Stimulated activated CD8-positive, alpha-beta memory T cell treated with anti-CD3 and anti-CD28 coated beads, Interleukin-2, amount 100 ng/mL, for 1 hour (primary cell): Measurements from ENCODE around the gene DFFB.
A peak's percentile ranks its signal among the peaks of the same experiment; 100 is the strongest.
"Not testable (repeated sequence)": the region's sequence is repeated elsewhere in the genome, so short reads cannot be mapped to it uniquely, and the experiment has no call there.

ENCODE experiments used
- DNase-seq, 2 donors: peaks; one replicate each; pipeline ENCODE4 v3.0.0-alpha.2; 2020; ENCODE audit warnings: low read depth in 2 of 2

Gene DFFB

GRCh38 chr1:3909615-3910014, 52.3 kb downstream of the DFFB start:
- no peak for DNase-seq

DNA sequence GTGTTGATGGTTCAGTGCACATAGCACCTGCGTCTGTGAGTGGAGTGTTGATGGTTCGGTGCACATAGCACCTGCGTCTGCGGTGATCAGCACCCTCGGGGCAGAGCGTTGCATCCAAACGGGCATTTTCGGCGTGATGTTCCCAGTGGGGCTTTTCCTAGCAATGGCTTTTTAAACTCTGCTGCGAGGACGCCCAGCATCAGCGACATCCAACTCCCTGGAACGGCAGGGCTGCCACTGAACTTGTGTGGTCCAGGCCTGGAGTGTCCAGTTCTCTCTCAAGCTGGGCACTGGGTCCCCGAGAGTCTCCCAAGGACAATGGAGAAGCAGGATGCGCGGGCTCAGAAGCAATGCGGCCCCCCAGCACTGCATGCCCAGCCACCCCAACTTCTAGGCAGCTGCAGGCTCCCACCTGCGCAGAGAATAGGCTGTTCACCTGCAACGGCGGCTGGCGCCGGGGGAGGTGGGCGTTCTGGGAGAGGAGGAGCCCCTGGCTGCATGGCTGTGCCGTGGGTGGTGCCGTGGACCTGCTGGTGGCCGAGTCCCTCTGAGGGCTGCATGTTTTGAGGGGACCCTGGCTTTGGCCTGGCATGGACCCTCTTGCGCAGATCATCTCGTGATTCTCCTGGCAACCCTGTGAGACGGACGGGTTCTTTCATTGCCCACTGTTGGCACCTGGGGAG, 52.9 kb downstream of the DFFB start:
- DNase-seq = no peak

- DNase-seq = peak; percentile 35 to 62
Measured at GRCh38 chr1:3910857-3911845, 53.9 kb downstream of the DFFB start.

- DNase-seq = no peak
Measured at GRCh38 chr1:3911981-3912808, 54.9 kb downstream of the DFFB start.

DNA sequence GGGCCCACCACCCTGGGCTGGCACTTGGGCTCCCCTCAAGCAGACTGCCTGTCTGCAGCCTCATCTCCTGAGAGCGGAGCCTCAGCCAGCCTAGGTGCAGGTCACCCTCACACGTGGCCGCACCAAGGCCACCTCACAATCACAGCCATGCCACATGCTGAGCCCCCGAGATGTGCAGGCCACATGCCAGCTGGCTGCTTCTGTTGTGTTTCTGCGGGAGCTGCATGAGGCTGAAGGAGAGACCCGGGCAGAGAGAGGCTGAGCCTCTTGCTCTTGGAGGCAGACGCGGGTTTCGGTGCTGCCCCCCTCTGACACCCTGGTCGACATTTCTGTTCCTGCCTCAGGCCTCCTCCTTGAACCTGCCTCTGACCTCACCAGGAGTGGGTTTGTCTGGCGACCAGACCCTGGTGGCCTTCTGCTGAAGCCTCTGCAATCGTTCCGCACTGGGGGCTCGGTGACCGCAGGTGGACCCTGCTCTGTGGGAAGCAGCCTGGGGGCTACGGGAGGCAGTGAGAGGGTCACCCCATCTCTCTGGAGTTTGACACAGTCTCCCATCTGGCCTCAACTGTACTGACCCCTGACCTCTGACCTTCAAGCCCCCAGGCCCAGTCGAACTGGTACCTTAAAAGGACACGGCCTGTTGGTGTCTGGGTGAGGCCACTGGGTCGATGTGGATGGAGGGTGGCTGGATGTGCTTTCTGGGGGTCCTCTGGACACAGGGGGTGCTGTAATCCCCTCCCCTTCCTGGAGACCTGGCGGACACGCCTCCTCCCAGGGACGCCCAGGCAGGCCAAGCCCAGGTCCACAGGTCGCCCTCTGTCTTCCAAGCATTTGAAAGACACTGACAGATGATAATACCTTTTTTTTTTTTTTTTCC, 55.8 kb downstream of the DFFB start:
- DNase-seq = no peak

DNA sequence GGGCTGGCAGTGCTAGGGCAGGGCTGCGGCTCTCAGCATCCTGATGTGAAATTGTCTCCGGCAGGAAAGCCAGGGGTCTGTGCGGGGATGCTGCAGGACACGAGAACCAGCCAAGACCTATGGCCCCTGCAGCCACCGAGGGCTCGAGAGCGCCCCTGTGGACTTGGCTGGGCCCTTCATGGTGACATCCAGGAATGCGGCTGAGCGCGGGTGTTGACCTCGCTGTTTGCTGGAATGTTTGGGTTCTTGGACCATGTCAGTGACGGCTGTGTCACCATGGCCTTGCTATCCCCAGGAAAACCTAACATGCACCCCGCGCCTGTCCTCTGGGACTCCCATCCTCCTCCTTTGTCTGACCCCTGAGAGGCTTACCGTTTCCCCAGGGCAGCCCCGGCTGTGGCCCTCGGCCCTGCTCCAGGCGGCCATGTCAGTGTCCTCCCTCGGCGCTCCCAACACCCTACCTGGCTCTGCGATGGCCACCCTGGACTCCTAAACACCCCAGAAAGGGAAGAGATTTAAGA, 57.1 kb downstream of the DFFB start:
- no peak for DNase-seq

DNA sequence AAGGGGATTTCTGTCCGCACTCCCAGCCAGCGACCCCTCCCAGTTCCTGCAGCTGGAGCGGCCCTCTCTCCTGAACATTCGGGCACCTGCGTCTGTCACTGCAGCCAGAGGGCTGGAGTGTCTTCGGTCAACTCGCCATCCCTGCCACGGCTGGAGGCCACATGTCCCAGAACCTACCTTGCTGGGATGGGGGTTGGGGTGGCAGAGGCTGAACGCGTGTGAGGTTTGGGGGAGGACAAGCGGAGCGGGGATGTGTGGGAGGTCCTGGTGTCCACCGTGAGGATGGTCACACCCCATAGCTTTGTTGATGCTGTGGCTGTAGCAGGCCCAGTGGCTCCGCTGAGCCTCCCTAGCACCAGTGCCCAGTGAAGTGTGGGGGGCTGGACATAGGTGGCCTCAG, 57.6 kb downstream of the DFFB start:
- no peak for DNase-seq

DNA sequence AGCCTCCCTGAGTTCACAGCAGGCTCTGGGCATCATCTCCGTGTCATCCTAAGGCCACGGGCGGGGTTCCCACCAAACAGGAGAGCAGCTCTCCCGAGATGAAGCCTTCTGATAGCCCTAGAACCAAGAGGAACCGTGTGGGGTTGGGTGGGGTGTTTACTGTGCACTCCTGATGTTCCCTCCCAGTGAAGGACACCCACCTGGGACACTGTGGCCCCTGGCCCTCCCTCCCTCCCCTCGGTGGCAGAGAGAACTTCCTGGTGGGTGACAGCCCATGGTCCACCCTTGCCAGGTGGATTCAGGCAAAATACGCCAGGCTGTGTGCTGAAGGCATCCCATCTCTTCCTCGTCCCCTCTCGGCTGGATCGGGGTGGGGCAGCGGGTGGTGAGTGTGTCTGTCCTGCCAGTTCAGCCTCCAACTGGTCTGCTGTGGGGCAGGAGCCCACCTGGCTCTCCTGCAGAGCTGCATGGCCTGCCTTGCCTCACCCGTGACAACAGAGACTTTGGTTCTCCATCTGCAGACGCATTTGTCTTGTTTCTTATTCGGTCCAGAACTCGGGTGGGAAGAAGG, 58.4 kb downstream of the DFFB start:
- no peak for DNase-seq

DNA sequence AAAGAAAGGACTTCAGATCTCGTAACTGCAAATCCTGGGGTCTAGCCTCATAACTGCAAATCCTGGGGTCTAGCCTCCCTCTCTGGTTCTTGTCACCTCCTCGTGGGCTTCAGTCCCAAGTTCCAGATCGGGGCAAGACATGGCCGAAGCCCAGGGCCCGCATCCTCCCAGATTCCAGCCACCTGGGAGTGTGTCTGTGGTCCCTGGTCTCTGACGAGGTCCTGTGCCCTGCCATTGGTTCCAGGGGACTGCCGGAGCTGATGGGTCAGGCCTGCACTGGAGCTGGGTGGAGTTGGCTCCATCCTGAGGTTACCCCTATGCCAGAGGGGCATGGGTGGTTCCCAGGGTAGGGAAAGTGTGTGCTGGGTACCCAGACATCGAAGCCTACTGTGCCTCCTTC, 60.5 kb downstream of the DFFB start:
- DNase-seq = no peak

GRCh38 chr1:3918359-3918758, 61.1 kb downstream of the DFFB start:
- DNase-seq = not testable (repeated sequence)

DNA sequence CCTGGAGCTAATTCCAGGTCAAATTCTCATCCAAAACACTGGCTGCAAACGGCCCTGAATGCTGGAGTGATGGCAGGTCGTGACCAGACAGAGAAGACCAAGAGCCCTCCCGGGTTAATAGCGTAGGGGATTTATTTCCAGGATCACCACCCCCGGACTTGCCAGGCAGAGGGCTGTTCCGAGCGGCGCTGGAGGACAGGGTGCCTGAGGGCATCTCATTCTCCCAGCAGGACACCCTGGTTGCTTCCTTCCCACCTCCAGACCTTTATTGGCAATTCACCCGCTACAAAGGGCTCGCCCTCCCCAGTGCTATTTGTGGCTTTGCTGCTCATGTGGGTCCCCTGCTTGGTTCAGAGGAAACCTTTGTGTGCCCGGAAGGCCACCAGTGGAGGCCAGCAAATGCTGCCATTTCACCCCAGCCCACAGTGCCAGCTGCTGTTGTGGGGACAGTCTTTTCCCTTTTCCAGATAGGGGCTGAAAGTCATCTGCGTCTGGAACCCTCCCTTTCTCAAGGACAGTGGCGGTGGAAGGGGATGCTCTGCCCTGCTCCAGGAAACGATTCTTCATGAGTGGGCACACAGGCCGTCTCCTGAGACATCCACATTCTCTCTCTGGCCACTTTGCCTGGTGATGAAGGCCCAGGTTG, 61.8 kb downstream of the DFFB start:
- no peak for DNase-seq

- no peak for DNase-seq
Measured at GRCh38 chr1:3919706-3920105, 62.4 kb downstream of the DFFB start.

GRCh38 chr1:3921765-3922164, 64.5 kb downstream of the DFFB start:
- no peak for DNase-seq

DNA sequence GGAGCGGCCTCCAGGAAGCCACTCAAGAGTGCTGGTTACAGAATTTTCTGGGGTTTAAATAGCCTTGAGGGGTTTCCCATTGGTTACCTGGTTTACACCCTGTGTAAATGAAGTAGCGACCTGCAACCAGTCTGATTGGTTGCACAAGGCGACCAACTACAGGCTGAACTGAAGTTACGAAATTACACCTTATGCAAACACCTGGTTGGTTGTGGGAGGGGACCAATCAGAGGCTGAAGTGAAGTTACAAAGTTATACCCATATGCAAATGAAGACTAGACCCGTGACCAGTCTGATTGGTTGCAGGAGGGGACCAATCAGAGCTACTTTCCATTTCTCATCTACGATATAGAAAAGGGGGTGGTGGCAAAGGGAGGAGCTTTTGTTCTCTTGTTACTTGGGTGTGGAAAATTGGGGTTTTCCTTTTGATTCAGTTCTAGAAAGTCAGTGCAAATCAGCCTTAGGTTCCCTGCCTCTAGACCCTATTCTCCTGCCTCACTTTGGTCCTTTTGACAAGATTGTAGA, 65.0 kb downstream of the DFFB start:
- no peak for DNase-seq

GRCh38 chr1:3922851-3923250, 65.6 kb downstream of the DFFB start:
- no peak for DNase-seq

- DNase-seq = no peak
Measured at GRCh38 chr1:3923378-3924185, 66.3 kb downstream of the DFFB start.

DNA sequence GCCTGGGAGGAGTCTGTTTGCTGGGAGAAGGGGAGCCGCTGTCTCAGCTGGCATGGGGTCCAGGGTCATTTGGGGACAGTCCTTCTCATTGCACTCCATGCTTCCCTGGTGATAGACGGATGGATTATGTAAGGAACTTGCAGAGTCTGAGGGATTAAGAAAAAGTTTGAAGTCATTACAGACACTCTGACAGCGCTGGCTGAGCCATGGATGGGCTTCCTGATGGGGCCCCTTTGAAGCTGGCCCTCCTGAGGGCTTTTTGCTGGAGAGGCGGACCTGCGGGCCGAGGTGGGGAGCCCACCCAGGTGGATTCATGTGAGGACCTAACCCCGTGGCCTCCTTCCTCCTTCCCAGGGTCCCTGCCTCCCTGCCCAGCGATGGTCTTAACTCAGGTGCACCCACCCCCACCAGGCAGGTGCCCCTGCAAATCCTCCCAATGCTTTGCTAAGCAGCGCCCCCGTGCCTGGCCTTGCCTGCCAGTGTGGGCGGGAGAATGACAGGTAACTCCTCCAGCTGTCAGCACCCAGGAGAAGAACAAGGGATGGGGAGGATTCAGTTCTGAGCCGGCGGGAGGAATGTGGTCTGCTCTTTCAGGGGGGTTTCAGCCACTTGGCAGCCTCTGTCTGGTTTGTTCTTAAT, 67.0 kb downstream of the DFFB start:
- no peak for DNase-seq

DNA sequence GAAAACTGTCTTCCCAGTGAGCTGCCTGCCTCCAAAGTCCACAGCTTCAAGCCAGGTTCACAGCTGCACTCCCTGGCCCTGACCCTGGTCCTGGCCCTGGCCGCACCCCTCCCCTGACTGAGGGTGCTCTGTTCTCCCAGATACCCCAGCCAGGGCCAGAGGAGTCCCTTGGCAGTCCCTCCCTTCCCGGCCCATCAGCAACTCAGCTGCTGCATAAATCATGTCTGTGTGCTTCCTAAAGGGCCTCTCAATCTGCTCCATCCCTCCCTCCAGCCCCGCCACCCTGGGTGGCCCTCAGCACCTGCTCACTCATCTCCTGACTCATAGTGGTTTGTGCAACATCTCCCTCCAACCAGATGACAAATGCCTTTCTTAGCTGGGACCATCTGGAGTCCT, 67.5 kb downstream of the DFFB start:
- DNase-seq = no peak
